Uterus (tissue), 2 donors: ENCODE measurements around the gene RAB35.

ENCODE experiments used
- POLR2A ChIP-seq, 2 donors: fragments of 450-650 bp; IDR thresholded peaks; one replicate each; pipeline ENCODE4 v1.6.1; 2016; ENCODE audit warnings: antibody characterized with exemption in 2 of 2, mild to moderate bottlenecking in 1 of 2, moderate library complexity in 1 of 2
- TF ChIP-seq, protein P1 (sequence below), 4 experiments: fragments of 200-600 bp in 2 of 4; fragments of 450-650 bp in 2 of 4; sonication (generic) in 2 of 4; IDR thresholded peaks; one replicate each; pipeline ENCODE4 v1.5.1; 2016 to 2019; ENCODE audit warnings: antibody characterized with exemption in 4 of 4, mild to moderate bottlenecking in 2 of 4, moderate library complexity in 1 of 4

DNA sequence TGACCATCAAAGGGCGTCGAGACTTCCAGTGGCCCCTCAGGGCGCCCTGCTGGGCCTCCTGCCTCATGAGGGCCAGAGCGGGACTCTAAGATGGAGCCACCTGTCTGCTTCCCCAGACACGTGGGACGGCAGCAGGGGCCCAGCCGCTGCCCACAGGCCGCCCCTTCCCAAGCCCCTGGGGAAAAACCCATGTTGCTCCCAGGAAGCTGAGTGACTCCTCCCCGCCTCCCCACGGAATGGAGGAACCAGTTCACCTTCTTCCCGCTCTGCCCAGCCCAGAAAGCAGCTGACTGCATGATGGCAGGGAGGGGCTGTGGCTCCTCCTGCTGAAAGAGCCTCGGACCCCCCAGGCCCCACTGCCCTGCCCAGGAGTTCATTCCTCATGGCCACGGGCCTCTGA lies 14.9 kb downstream of the RAB35 start:
- TF ChIP-seq, protein P1, sequence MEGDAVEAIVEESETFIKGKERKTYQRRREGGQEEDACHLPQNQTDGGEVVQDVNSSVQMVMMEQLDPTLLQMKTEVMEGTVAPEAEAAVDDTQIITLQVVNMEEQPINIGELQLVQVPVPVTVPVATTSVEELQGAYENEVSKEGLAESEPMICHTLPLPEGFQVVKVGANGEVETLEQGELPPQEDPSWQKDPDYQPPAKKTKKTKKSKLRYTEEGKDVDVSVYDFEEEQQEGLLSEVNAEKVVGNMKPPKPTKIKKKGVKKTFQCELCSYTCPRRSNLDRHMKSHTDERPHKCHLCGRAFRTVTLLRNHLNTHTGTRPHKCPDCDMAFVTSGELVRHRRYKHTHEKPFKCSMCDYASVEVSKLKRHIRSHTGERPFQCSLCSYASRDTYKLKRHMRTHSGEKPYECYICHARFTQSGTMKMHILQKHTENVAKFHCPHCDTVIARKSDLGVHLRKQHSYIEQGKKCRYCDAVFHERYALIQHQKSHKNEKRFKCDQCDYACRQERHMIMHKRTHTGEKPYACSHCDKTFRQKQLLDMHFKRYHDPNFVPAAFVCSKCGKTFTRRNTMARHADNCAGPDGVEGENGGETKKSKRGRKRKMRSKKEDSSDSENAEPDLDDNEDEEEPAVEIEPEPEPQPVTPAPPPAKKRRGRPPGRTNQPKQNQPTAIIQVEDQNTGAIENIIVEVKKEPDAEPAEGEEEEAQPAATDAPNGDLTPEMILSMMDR (IDR thresholded peaks at IDR 0.05) = no peak
- no peak for TF ChIP-seq POLR2A (IDR thresholded peaks at IDR 0.05)
